ENCODE measurements around the gene MRPS22. TPM values are rescaled to one million over a fixed set of nuclear protein-coding genes. Genes with fewer than 3 reads are reported as not detected.

MRPS22 gene
- total RNA-seq, 6 donors from 2014 or later = 17.8 to 48.3 (median 33.1) TPM

GRCh38 chr3:139299261-139300132 lies 44.3 kb upstream of the MRPS22 start:
- Histone ChIP-seq H3K36me3 (no peaks in the 10 kb centered on the region), H3K4me3 (no peak overlapping the region), H3K9me3 (no peaks in the 10 kb centered on the region), H3K4me1 (no peaks in the 10 kb centered on the region), H3K27me3 (no peaks in the 10 kb centered on the region), H3K27ac (no peak overlapping the region)
- ATAC-seq (ENCODE audit: low FRiP score in 2 of 2) (no peak), DNase-seq (no peak)
- no peak for TF ChIP-seq CTCF (IDR thresholded peaks at IDR 0.05)
- no peak for TF ChIP-seq EP300 (IDR thresholded peaks at IDR 0.05)
- TF ChIP-seq POLR2AphosphoS5 (IDR thresholded peaks at IDR 0.05) = no peak
- no peak for TF ChIP-seq POLR2A (IDR thresholded peaks at IDR 0.05)
- 78 to 81% methylated on average over 14 of the region's 14 CpGs for WGBS, 2 donors

GRCh38 chr3:139300416-139300815 lies 43.4 kb upstream of the MRPS22 start:
- Histone ChIP-seq H3K27ac (no peak overlapping the region), H3K27me3 (no peaks in the 10 kb centered on the region), H3K9me3 (no peaks in the 10 kb centered on the region), H3K4me3 (no peak overlapping the region), H3K36me3 (no peaks in the 10 kb centered on the region), H3K4me1 (no peaks in the 10 kb centered on the region)
- 93 to 100% methylated on average over 3 of the region's 3 CpGs for WGBS, 2 donors
- ATAC-seq (ENCODE audit: low FRiP score in 2 of 2) (no peak), DNase-seq (no peak)
- TF ChIP-seq POLR2AphosphoS5 (IDR thresholded peaks at IDR 0.05) (no peak), POLR2A (IDR thresholded peaks at IDR 0.05) (no peak), CTCF (IDR thresholded peaks at IDR 0.05) (no peak), EP300 (IDR thresholded peaks at IDR 0.05) (no peak)

- no peaks in the 10 kb centered on the region for H3K4me1 ChIP-seq
- TF ChIP-seq EP300 (IDR thresholded peaks at IDR 0.05) = no peak
- TF ChIP-seq CTCF (IDR thresholded peaks at IDR 0.05) = no peak
- no peak for TF ChIP-seq POLR2AphosphoS5 (IDR thresholded peaks at IDR 0.05)
- TF ChIP-seq POLR2A (IDR thresholded peaks at IDR 0.05) = no peak
- H3K36me3 ChIP-seq = no peaks in the 10 kb centered on the region
- no peak for ATAC-seq (ENCODE audit: low FRiP score in 2 of 2)
- DNase-seq = no peak
- H3K27ac ChIP-seq = no peak overlapping the region
- H3K27me3 ChIP-seq = no peaks in the 10 kb centered on the region
- 35 to 87% methylated on average over 2 to 6 of the region's 6 CpGs for WGBS, 2 donors
- H3K4me3 ChIP-seq = no peak overlapping the region
- no peaks in the 10 kb centered on the region for H3K9me3 ChIP-seq
These were observed 42.6 kb upstream of the MRPS22 start for GRCh38 chr3:139301183-139301582.

- no peaks in the 10 kb centered on the region for H3K36me3 ChIP-seq
- no peak for DNase-seq
- H3K4me1 ChIP-seq = no peaks in the 10 kb centered on the region
- no peaks in the 10 kb centered on the region for H3K27me3 ChIP-seq
- peak in 1 of 2 donors; percentile 11 for ATAC-seq (ENCODE audit: low FRiP score in 2 of 2)
- no peaks in the 10 kb centered on the region for H3K9me3 ChIP-seq
- 88 to 92% methylated on average over 2 to 3 of the region's 4 CpGs for WGBS, 2 donors
- H3K4me3 ChIP-seq = no peak overlapping the region
- TF ChIP-seq EP300 (IDR thresholded peaks at IDR 0.05) (no peak), CTCF (IDR thresholded peaks at IDR 0.05) (no peak), POLR2AphosphoS5 (IDR thresholded peaks at IDR 0.05) (no peak), POLR2A (IDR thresholded peaks at IDR 0.05) (no peak)
- no peak overlapping the region for H3K27ac ChIP-seq
These were observed 42.2 kb upstream of the MRPS22 start for GRCh38 chr3:139301654-139302053.
